Caco-2 (cell line): ENCODE data around the gene ODF2L. TPM values are rescaled to one million over a fixed set of nuclear protein-coding genes. Genes with fewer than 3 reads are reported as not detected.

Experiments used
- BruUV-seq: library from RNA; stranded (reverse); fragments of 400-500 nt; replicated peaks from 2 replicates; lab custom pipeline; 2021; lab: Mats Ljungman, UMichigan
- CTCF ChIA-PET: fragments of 300-600 bp; sonication (Branson Sonifier 250); formaldehyde crosslinking; loops from one replicate; lab custom pipeline; 2022; ENCODE audit warnings: antibody characterized with exemption; lab: Charles Lee
- POLR2A ChIA-PET: fragments of 300-600 bp; sonication (Branson Sonifier 250); formaldehyde crosslinking; loops from one replicate; lab custom pipeline; 2022; ENCODE audit warnings: antibody characterized with exemption; lab: Charles Lee
- DNase-seq, 2 experiments: peaks; one replicate each; pipeline versions ENCODE4 v3.0.0 to v3.0.0-alpha.2; 2020 to 2022
- H3K27me3 ChIP-seq: replicated peaks from 2 replicates; pipeline ENCODE4 v1.6.0; 2011; ENCODE audit warnings: low read length; ENCODE audit not compliant: control insufficient read depth, insufficient read depth
- H3K36me3 ChIP-seq: 2 replicates; pipeline ENCODE4 v1.5.1; 2011; ENCODE audit warnings: low read length; ENCODE audit not compliant: control insufficient read depth, insufficient read depth
- H3K4me1 ChIP-seq: fragments of 250-450 bp; sonication (Bioruptor Pico); 2 replicates; pipeline ENCODE4 v1.5.1; 2020; ENCODE audit warnings: mild to moderate bottlenecking
- H3K4me3 ChIP-seq: 2 replicates; pipeline ENCODE4 v1.5.1; 2011; ENCODE audit warnings: low read depth, mild to moderate bottlenecking, control low read depth, low read length
- H3K9me3 ChIP-seq: fragments of 250-450 bp; sonication (Bioruptor Pico); 2 replicates; pipeline ENCODE4 v1.5.1; 2020; ENCODE audit warnings: mild to moderate bottlenecking, moderate library complexity
- H3K27ac Mint-ChIP-seq: one replicate; pipeline ENCODE4 v1.8.0; 2022; ENCODE audit warnings: mixed read lengths; ENCODE audit not compliant: unreplicated experiment
- H3K27me3 Mint-ChIP-seq: one replicate; pipeline ENCODE4 v1.8.0; 2022; ENCODE audit warnings: mixed read lengths; ENCODE audit not compliant: insufficient read depth, unreplicated experiment
- H3K36me3 Mint-ChIP-seq: one replicate; pipeline ENCODE4 v1.8.0; 2022; ENCODE audit warnings: mild to moderate bottlenecking, mixed read lengths; ENCODE audit not compliant: insufficient read depth, unreplicated experiment
- H3K4me1 Mint-ChIP-seq: one replicate; pipeline ENCODE4 v1.8.0; 2022; ENCODE audit warnings: low read depth, mixed read lengths; ENCODE audit not compliant: unreplicated experiment
- H3K4me3 Mint-ChIP-seq: one replicate; pipeline ENCODE4 v1.8.0; 2022; ENCODE audit warnings: mild to moderate bottlenecking, moderate library complexity, mixed read lengths; ENCODE audit not compliant: unreplicated experiment
- H3K9me3 Mint-ChIP-seq: one replicate; pipeline ENCODE4 v1.8.0; 2022; ENCODE audit warnings: mixed read lengths; ENCODE audit not compliant: unreplicated experiment
- intact Hi-C: fragments of 100-400 bp; cut with micrococcal nuclease; formaldehyde crosslinking; loops from one replicate; pipeline ENCODE4 v1.10.0; 2022; ENCODE audit not compliant: unreplicated experiment
- total RNA-seq: library from RNA; stranded (reverse); gene quantifications from 2 replicates; pipeline ENCODE4 v1.2.3, GENCODE V29; 2022
- TF ChIP-seq, protein P1 (sequence below), 2 experiments: fragments of 200-600 bp in 1 of 2; IDR thresholded peaks; 1 replicate in 1 of 2; 2 replicates in 1 of 2; pipeline versions ENCODE4 v1.5.1 to v1.8.0; 2011 to 2022; ENCODE audit warnings: antibody characterized with exemption in 1 of 2, control low read depth in 1 of 2, inconsistent platforms in 1 of 2, low read depth in 1 of 2, low read length in 1 of 2, mild to moderate bottlenecking in 1 of 2, moderate library complexity in 1 of 2; ENCODE audit not compliant: insufficient read depth in 1 of 2, severe bottlenecking in 1 of 2, unreplicated experiment in 1 of 2

ODF2L gene
- total RNA-seq, 1 experiment from 2014 or later = 9.7 TPM

GRCh38 chr1:86339906-86340305 is 56.2 kb downstream of the ODF2L start:
- DNase-seq = no peak
- TF ChIP-seq, protein P1, sequence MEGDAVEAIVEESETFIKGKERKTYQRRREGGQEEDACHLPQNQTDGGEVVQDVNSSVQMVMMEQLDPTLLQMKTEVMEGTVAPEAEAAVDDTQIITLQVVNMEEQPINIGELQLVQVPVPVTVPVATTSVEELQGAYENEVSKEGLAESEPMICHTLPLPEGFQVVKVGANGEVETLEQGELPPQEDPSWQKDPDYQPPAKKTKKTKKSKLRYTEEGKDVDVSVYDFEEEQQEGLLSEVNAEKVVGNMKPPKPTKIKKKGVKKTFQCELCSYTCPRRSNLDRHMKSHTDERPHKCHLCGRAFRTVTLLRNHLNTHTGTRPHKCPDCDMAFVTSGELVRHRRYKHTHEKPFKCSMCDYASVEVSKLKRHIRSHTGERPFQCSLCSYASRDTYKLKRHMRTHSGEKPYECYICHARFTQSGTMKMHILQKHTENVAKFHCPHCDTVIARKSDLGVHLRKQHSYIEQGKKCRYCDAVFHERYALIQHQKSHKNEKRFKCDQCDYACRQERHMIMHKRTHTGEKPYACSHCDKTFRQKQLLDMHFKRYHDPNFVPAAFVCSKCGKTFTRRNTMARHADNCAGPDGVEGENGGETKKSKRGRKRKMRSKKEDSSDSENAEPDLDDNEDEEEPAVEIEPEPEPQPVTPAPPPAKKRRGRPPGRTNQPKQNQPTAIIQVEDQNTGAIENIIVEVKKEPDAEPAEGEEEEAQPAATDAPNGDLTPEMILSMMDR (IDR thresholded peaks at IDR 0.05; ENCODE audit: insufficient read depth in 1 of 2, low read depth in 1 of 2, low read length in 1 of 2, severe bottlenecking in 1 of 2, unreplicated experiment in 1 of 2) = no peak
- no peaks in the 10 kb centered on the region for H3K4me1 Mint-ChIP-seq
- no peak overlapping the region for H3K4me3 Mint-ChIP-seq
- Histone ChIP-seq H3K27me3 (no peaks in the 10 kb centered on the region), H3K9me3 (no peaks in the 10 kb centered on the region), H3K36me3 (no peaks in the 10 kb centered on the region), H3K4me3 (no peak overlapping the region), H3K4me1 (no peaks in the 10 kb centered on the region)
- no peaks in the 10 kb centered on the region for H3K27me3 Mint-ChIP-seq
- no TSS peak for BruUV-seq
- H3K9me3 Mint-ChIP-seq = no peaks in the 10 kb centered on the region
- ChIA-PET POLR2A (no interaction called here), CTCF (no interaction called here)
- H3K27ac Mint-ChIP-seq = no peak overlapping the region
- no peaks in the 10 kb centered on the region for H3K36me3 Mint-ChIP-seq
- intact Hi-C loops = loop anchor here (2.0 kb wide), 1 partner anchor 71 kb away; no protein-coding TSS in a partner anchor

- Histone ChIP-seq H3K36me3 (no peaks in the 10 kb centered on the region), H3K9me3 (no peaks in the 10 kb centered on the region), H3K4me3 (no peak overlapping the region), H3K4me1 (no peaks in the 10 kb centered on the region), H3K27me3 (no peaks in the 10 kb centered on the region)
- CTCF ChIA-PET = no interaction called here
- Mint-ChIP-seq H3K4me1 (no peaks in the 10 kb centered on the region), H3K4me3 (no peak overlapping the region), H3K36me3 (no peaks in the 10 kb centered on the region), H3K9me3 (no peaks in the 10 kb centered on the region), H3K27me3 (no peaks in the 10 kb centered on the region), H3K27ac (no peak overlapping the region)
- TF ChIP-seq, protein P1 (IDR thresholded peaks at IDR 0.05; ENCODE audit: insufficient read depth in 1 of 2, low read depth in 1 of 2, low read length in 1 of 2, severe bottlenecking in 1 of 2, unreplicated experiment in 1 of 2) = no peak
- DNase-seq = no peak
- no TSS peak for BruUV-seq
- POLR2A ChIA-PET = no interaction called here
- intact Hi-C loops = no loop called here
These were observed 56.9 kb downstream of the ODF2L start for GRCh38 chr1:86339014-86339812.

DNA sequence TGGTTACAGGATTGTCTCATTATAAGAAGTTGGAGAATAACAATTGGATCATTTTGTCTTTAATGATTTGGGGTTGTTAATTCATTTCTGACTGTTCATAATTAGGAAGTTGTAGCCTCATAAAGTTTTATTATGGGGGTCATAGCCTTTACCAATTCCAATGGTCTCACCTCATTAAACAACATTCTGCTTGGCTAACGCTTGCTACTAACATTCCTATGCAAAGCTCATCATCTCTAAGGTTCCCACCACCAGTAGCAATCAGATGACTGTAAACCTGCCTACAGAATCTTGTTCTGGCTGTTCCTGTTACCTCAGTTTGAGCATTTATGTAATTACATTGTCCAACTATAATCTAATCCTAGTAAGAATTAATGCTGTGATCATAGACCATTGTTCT is 60.2 kb downstream of the ODF2L start:
- intact Hi-C loops = no loop called here
- Mint-ChIP-seq H3K27ac (no peak overlapping the region), H3K27me3 (peaks cover 1% of the 10 kb centered on the region), H3K9me3 (no peaks in the 10 kb centered on the region), H3K4me1 (no peaks in the 10 kb centered on the region), H3K4me3 (no peak overlapping the region), H3K36me3 (no peaks in the 10 kb centered on the region)
- no peak for DNase-seq
- TF ChIP-seq, protein P1 (IDR thresholded peaks at IDR 0.05; ENCODE audit: insufficient read depth in 1 of 2, low read depth in 1 of 2, low read length in 1 of 2, severe bottlenecking in 1 of 2, unreplicated experiment in 1 of 2) = no peak
- H3K36me3 ChIP-seq = no peaks in the 10 kb centered on the region
- POLR2A ChIA-PET = no interaction called here
- no peaks in the 10 kb centered on the region for H3K4me1 ChIP-seq
- no peaks in the 10 kb centered on the region for H3K27me3 ChIP-seq
- H3K9me3 ChIP-seq = no peaks in the 10 kb centered on the region
- H3K4me3 ChIP-seq = no peak overlapping the region
- CTCF ChIA-PET = no interaction called here
- no TSS peak for BruUV-seq
